Activated naive CD8-positive, alpha-beta T cell treated with anti-CD3 and anti-CD28 coated beads, Interleukin-2, amount 10 ng/mL, durations not matched to agents 7 days and 5 days (primary cell): ENCODE measurements around the gene RNF214. TPM values are rescaled to one million over a fixed set of nuclear protein-coding genes. Genes with fewer than 3 reads are reported as not detected.
"Not testable (repeated sequence)": the region's sequence is repeated elsewhere in the genome, so short reads cannot be mapped to it uniquely, and the experiment has no call there.

Experiments
- ATAC-seq: fragments of 150-1000 bp; cut with Tn5 transposase; one replicate; pipeline ENCODE4 v1.10.0; 2021; ENCODE audit warnings: low read depth, moderate library complexity
- POLR2A ChIA-PET: fragments of 350-600 bp; sonication (Branson Sonifier 250); formaldehyde crosslinking; loops from one replicate; lab custom pipeline; 2021; ENCODE audit warnings: antibody characterized with exemption; lab: Charles Lee
- DNase-seq: peaks from one replicate; pipeline ENCODE4 v3.0.0; 2021
- H3K27ac Mint-ChIP-seq: one replicate; pipeline ENCODE4 v1.8.0; 2022; ENCODE audit warnings: mild to moderate bottlenecking, mixed read lengths
- H3K27me3 Mint-ChIP-seq: one replicate; pipeline ENCODE4 v1.8.0; 2022; ENCODE audit warnings: mild to moderate bottlenecking, moderate library complexity, mixed read lengths
- H3K36me3 Mint-ChIP-seq: one replicate; pipeline ENCODE4 v1.8.0; 2021; ENCODE audit warnings: mild to moderate bottlenecking, mixed read lengths
- H3K4me1 Mint-ChIP-seq: one replicate; pipeline ENCODE4 v1.8.0; 2021; ENCODE audit warnings: mixed read lengths
- H3K4me3 Mint-ChIP-seq: one replicate; pipeline ENCODE4 v1.8.0; 2022; ENCODE audit warnings: mild to moderate bottlenecking, moderate library complexity, mixed read lengths
- H3K9me3 Mint-ChIP-seq: one replicate; pipeline ENCODE4 v1.8.0; 2021; ENCODE audit warnings: mixed read lengths
- total RNA-seq, 2 experiments: library from RNA; stranded (reverse); gene quantifications; one replicate each; pipeline ENCODE4 v1.2.3, GENCODE V29; 2021

Gene RNF214
- total RNA-seq, 2 experiments from 2014 or later: 22.6 to 26.0 TPM

DNA sequence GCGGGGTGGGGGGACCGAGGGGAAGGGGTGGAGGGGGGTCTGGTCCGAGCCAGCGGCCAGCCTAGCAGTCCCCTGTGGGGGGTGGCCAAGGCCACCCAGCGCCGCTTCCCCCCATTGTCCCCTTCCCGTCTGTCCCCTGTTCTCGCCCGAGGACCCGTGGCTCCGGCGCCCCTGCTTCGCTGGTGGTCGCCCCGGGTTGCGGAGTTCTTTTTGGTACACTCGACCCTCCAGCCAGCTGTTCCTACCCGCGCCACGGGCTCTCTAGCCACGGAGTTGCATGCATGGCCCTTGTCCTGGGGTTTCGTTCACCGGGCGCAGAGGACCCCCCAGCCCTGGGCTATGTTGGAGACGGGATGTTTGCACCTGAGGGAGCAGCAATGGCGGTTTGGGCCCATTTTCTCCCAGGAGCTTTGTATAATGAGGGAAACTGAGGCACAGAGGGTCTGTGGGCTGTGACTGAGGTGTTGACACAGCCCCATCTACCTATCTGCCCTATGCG is 489 bp downstream of the RNF214 start:
- Mint-ChIP-seq H3K4me1 (peaks cover 36% of the 10 kb centered on the region), H3K27me3 (no peaks in the 10 kb centered on the region), H3K9me3 (no peaks in the 10 kb centered on the region), H3K36me3 (peaks cover 17% of the 10 kb centered on the region), H3K4me3 (peak overlapping the region; percentile 93), H3K27ac (peak overlapping the region; percentile 89)
- POLR2A ChIA-PET: interaction anchor here (1.1 to 2.4 kb wide), 4 partner anchors 15 to 100 kb away, joined by 4 to 8 read pairs (median 6); partner anchors contain the start of gene CEP164
- peak; percentile 58 for DNase-seq
- peak; percentile 3 for ATAC-seq

- Mint-ChIP-seq H3K27ac (no peak overlapping the region), H3K4me1 (peaks cover 12% of the 10 kb centered on the region), H3K4me3 (no peak overlapping the region), H3K27me3 (no peaks in the 10 kb centered on the region), H3K36me3 (peaks cover 8% of the 10 kb centered on the region), H3K9me3 (no peaks in the 10 kb centered on the region)
- POLR2A ChIA-PET: no interaction called here
- DNase-seq (no peak), ATAC-seq (no peak)
Measured at GRCh38 chr11:117238221-117238620, 5.8 kb downstream of the RNF214 start.

DNA sequence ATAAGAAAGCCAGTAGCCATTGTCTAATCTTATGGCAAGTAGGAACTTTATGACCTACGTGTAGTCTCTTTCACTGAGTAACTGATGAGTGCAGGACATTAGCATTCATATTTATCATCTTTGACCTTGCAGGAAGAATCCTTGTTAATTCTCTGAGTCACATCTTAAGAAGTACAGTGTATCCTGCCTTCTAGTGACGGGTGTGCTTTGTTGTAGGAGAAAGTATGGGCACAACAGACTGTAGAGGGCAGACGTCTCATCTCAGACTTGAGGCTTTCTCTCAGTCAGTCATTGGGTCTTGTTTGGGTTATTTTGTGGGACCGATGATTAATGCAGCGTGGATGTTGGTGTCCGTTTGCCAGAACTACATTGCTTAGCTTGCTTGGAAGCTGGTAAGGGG is 6.8 kb downstream of the RNF214 start:
- Mint-ChIP-seq H3K27me3 (no peaks in the 10 kb centered on the region), H3K4me3 (no peak overlapping the region), H3K36me3 (peaks cover 10% of the 10 kb centered on the region), H3K27ac (no peak overlapping the region), H3K4me1 (peaks cover 1% of the 10 kb centered on the region), H3K9me3 (no peaks in the 10 kb centered on the region)
- POLR2A ChIA-PET: no interaction called here
- DNase-seq (no peak), ATAC-seq (no peak)

DNA sequence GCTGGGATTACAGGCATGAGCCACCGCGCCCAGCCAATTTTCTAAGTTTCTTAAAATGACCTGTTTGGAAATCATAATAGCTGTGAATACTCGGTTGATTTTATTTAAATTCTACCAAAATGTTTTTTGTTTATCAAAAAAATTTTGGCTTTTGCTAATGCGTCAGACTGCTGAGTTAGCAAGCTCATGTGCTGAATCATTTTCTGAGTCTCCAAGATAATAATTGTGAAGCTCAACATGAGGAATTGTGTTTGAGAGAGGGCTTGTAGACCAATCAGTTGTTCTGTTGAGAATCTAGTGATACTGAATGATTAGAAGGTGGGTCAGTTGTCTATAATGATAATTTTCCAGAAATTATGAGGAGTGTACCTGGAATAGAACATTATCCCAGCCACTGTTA is 15.9 kb downstream of the RNF214 start:
- Mint-ChIP-seq H3K27ac (no peak overlapping the region), H3K27me3 (no peaks in the 10 kb centered on the region), H3K36me3 (peaks cover 16% of the 10 kb centered on the region), H3K9me3 (no peaks in the 10 kb centered on the region), H3K4me1 (peaks cover 5% of the 10 kb centered on the region), H3K4me3 (no peak overlapping the region)
- DNase-seq (no peak), ATAC-seq (no peak)
- POLR2A ChIA-PET: interaction anchor here (1.2 kb wide), 1 partner anchor 16 kb away, joined by 5 read pairs; the partner anchor contains the start of genes PCSK7 and RNF214

- DNase-seq (no peak), ATAC-seq (no peak)
- peaks cover 16% of the 10 kb centered on the region for H3K36me3 Mint-ChIP-seq
- peaks cover 5% of the 10 kb centered on the region for H3K4me1 Mint-ChIP-seq
- H3K27me3 Mint-ChIP-seq: no peaks in the 10 kb centered on the region
- no peak overlapping the region for H3K27ac Mint-ChIP-seq
- POLR2A ChIA-PET: no interaction called here
- H3K4me3 Mint-ChIP-seq: no peak overlapping the region
- no peaks in the 10 kb centered on the region for H3K9me3 Mint-ChIP-seq
Measured at GRCh38 chr11:117249571-117249970, 17.1 kb downstream of the RNF214 start.

DNA sequence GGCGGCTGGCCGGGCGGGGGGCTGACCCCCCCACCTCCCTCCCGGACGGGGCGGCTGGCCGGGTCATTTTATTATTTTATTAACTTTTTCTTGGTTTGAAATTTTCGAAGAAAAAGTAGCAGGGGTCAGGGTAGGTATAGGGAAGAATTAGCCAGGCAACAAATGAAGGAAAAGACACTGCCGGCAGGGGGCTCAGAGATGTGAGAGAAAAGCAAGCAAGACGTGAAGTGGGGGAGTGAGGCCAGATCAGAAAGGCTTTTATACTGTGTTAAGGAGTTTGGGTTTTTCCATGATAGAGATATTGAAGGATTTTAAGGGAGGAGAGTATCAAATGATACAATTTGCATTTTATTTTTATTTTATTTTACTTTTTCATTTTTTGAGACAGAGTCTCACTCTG is 19.0 kb downstream of the RNF214 start:
- no peak overlapping the region for H3K4me3 Mint-ChIP-seq
- no peak overlapping the region for H3K27ac Mint-ChIP-seq
- no peaks in the 10 kb centered on the region for H3K27me3 Mint-ChIP-seq
- POLR2A ChIA-PET: no interaction called here
- DNase-seq (no peak), ATAC-seq (no peak)
- H3K9me3 Mint-ChIP-seq: no peaks in the 10 kb centered on the region
- H3K4me1 Mint-ChIP-seq: peaks cover 9% of the 10 kb centered on the region
- H3K36me3 Mint-ChIP-seq: peaks cover 15% of the 10 kb centered on the region

DNA sequence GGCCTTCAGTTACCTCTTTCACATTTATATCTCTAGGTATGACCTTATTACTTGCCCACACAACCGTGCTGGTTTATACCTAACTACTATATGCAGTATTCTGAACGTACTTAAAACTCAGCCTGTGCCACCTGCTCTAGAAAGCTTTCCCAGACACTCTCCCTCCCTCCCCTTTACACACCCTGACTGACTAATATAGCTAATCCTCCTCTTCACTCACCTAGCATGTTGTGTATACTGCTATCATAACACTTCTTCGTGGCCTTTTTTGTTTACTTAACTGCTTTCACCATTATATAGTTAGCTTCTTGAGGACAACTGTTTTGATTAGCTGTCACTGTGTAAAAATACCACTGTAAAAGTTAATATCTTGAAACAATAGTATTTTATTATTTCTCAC is 23.5 kb downstream of the RNF214 start:
- Mint-ChIP-seq H3K4me3 (no peak overlapping the region), H3K36me3 (peaks cover 17% of the 10 kb centered on the region), H3K27me3 (no peaks in the 10 kb centered on the region), H3K27ac (no peak overlapping the region), H3K9me3 (no peaks in the 10 kb centered on the region), H3K4me1 (peaks cover 11% of the 10 kb centered on the region)
- POLR2A ChIA-PET: no interaction called here
- DNase-seq (no peak), ATAC-seq (no peak)

DNA sequence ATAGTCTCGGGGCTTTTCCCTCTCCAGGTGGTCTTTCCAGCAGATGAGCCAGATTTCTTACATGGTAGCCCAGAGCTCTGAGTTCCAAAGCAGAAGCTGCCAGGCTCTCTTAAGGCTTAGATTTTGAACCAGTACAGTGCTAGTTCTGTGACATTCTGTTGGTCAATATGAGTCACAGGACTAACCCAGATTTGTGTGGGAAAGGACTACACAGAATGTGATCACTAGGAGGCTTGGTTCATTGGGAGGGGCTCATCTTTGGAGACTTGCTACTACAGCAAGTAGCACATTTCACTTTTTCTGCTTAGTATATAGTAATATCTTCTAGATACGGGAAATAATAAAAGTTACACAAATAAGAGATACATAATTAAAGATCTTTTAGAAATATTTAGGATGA is 24.1 kb downstream of the RNF214 start:
- no peaks in the 10 kb centered on the region for H3K9me3 Mint-ChIP-seq
- H3K36me3 Mint-ChIP-seq: peaks cover 17% of the 10 kb centered on the region
- no peaks in the 10 kb centered on the region for H3K27me3 Mint-ChIP-seq
- POLR2A ChIA-PET: no interaction called here
- H3K4me3 Mint-ChIP-seq: no peak overlapping the region
- peaks cover 9% of the 10 kb centered on the region for H3K4me1 Mint-ChIP-seq
- ATAC-seq (no peak), DNase-seq (no peak)
- no peak overlapping the region for H3K27ac Mint-ChIP-seq

DNA sequence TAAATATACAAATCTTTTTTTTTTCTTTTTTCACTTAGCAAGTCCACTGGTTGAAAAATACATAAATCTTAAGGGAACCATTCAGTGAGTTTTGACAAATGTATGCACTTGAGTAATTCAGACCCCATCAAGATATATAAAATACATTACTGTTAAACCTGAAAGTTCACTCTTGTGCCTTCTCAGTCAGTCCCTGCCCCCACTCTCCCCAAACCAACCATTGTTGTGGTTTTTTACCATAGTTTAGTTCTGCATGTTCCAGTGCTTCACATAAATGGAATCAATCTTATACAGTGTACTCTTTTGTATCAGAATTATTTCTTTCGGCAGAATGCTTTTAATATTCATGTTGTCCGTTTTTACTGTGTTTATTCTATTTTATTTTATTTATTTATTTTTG is 26.1 kb downstream of the RNF214 start:
- no peak for ATAC-seq
- Mint-ChIP-seq H3K9me3 (no peaks in the 10 kb centered on the region), H3K36me3 (peaks cover 17% of the 10 kb centered on the region), H3K27me3 (no peaks in the 10 kb centered on the region), H3K27ac (no peak overlapping the region), H3K4me1 (peaks cover 5% of the 10 kb centered on the region), H3K4me3 (no peak overlapping the region)
- DNase-seq: no peak
- POLR2A ChIA-PET: no interaction called here

- ATAC-seq: no peak
- Mint-ChIP-seq H3K9me3 (no peaks in the 10 kb centered on the region), H3K27me3 (no peaks in the 10 kb centered on the region), H3K4me1 (peaks cover 5% of the 10 kb centered on the region), H3K4me3 (no peak overlapping the region), H3K36me3 (peaks cover 14% of the 10 kb centered on the region), H3K27ac (no peak overlapping the region)
- no peak for DNase-seq
- POLR2A ChIA-PET: no interaction called here
Measured at GRCh38 chr11:117259417-117259816, 26.9 kb downstream of the RNF214 start.

GRCh38 chr11:117264624-117265323 is 32.3 kb downstream of the RNF214 start:
- H3K4me1 Mint-ChIP-seq, ATAC-seq, H3K36me3 Mint-ChIP-seq, H3K9me3 Mint-ChIP-seq, POLR2A ChIA-PET, H3K4me3 Mint-ChIP-seq, H3K27me3 Mint-ChIP-seq, H3K27ac Mint-ChIP-seq, DNase-seq: not testable (repeated sequence)

GRCh38 chr11:117265745-117266144 is 33.3 kb downstream of the RNF214 start:
- H3K4me1 Mint-ChIP-seq: no peaks in the 10 kb centered on the region
- no peak overlapping the region for H3K27ac Mint-ChIP-seq
- no peak for DNase-seq
- POLR2A ChIA-PET: no interaction called here
- no peaks in the 10 kb centered on the region for H3K27me3 Mint-ChIP-seq
- no peak overlapping the region for H3K4me3 Mint-ChIP-seq
- ATAC-seq: no peak
- no peaks in the 10 kb centered on the region for H3K9me3 Mint-ChIP-seq
- peaks cover 3% of the 10 kb centered on the region for H3K36me3 Mint-ChIP-seq

GRCh38 chr11:117269856-117270255 is 37.4 kb downstream of the RNF214 start:
- ATAC-seq (no peak), DNase-seq (no peak)
- POLR2A ChIA-PET: no interaction called here
- Mint-ChIP-seq H3K4me1 (no peaks in the 10 kb centered on the region), H3K4me3 (no peak overlapping the region), H3K9me3 (peaks cover 3% of the 10 kb centered on the region), H3K36me3 (peaks cover 12% of the 10 kb centered on the region), H3K27me3 (no peaks in the 10 kb centered on the region), H3K27ac (no peak overlapping the region)

DNA sequence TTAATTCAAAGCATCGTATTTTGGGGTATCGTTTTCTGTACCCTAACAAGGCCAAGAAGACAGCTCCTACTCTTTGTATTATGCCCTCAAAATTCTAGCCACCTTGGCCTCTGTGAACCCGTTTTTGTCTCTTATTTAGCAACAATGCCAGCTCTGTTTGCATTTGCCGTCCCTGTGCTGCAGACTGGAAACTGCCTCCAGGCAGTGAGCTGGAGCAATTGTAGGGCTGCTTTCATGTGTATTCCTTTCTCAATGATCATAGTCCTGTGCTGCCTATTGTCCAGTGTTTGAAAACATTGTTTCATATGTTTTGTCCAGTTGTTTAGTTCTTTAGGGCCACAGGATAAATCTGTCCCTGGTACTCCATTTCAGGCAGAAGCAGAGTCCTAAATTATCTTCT is 38.7 kb downstream of the RNF214 start:
- Mint-ChIP-seq H3K27ac (no peak overlapping the region), H3K9me3 (peaks cover 3% of the 10 kb centered on the region), H3K27me3 (no peaks in the 10 kb centered on the region), H3K4me1 (no peaks in the 10 kb centered on the region), H3K4me3 (no peak overlapping the region), H3K36me3 (peaks cover 16% of the 10 kb centered on the region)
- DNase-seq (no peak), ATAC-seq (no peak)
- POLR2A ChIA-PET: no interaction called here
